MM.1S (cell line): ENCODE data around the gene INO80D.

ENCODE experiments used
- EZH2 ChIP-seq: fragments of 300-600 bp; sonication (generic); optimal IDR thresholded peaks from 2 replicates; pipeline ENCODE3; 2017; ENCODE audit warnings: low read depth, mild to moderate bottlenecking, antibody characterized with exemption, low read length, mixed read lengths
- TF ChIP-seq, protein P1 (sequence below): fragments of 300-600 bp; sonication (generic); IDR thresholded peaks from 2 replicates; pipeline ENCODE4 v1.5.1; 2016; ENCODE audit warnings: antibody characterized with exemption, low read length, mixed read lengths

DNA sequence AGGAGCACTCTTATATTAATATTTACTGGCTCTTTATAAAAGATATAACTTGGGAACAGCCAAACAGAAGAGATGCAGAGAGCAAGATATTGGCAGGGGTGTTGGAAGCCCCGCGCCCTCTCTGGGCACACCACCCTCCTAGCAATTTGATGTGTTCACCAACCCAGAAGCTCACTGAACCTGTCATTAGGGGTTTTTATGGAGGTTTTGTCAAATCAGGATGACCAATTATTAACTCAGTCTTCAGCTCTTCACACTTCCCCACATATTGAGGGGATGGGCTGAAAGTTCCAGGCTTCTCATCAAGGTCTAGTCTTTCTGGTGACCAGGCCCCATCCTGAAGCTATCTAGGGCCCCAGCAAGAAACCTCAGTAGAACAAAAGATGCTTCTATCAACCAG lies 10.9 kb upstream of the INO80D start:
- TF ChIP-seq, protein P1, sequence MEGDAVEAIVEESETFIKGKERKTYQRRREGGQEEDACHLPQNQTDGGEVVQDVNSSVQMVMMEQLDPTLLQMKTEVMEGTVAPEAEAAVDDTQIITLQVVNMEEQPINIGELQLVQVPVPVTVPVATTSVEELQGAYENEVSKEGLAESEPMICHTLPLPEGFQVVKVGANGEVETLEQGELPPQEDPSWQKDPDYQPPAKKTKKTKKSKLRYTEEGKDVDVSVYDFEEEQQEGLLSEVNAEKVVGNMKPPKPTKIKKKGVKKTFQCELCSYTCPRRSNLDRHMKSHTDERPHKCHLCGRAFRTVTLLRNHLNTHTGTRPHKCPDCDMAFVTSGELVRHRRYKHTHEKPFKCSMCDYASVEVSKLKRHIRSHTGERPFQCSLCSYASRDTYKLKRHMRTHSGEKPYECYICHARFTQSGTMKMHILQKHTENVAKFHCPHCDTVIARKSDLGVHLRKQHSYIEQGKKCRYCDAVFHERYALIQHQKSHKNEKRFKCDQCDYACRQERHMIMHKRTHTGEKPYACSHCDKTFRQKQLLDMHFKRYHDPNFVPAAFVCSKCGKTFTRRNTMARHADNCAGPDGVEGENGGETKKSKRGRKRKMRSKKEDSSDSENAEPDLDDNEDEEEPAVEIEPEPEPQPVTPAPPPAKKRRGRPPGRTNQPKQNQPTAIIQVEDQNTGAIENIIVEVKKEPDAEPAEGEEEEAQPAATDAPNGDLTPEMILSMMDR: no peak
- TF ChIP-seq EZH2: no peak
